ENCODE data around the gene DSCAML1. TPM values are rescaled to one million over a fixed set of nuclear protein-coding genes. Genes with fewer than 3 reads are reported as not detected.

Gene DSCAML1
- total and polyA plus RNA-seq, 10 of the 15 experiments (the other 5 are each of a cell fraction or from before 2014, with no cell fraction given), result 0.03 to 0.18 (median 0.06) TPM; not detected in 1

GRCh38 chr11:117589063-117589462 lies 208.0 kb downstream of the DSCAML1 start:
- FAIRE-seq (no peak), ATAC-seq (no peak), DNase-seq (ENCODE audit: low read depth, low spot score) (no peak)
- no peaks in the 10 kb centered on the region for H4K20me1 ChIP-seq (ENCODE audit: control insufficient read depth, insufficient read depth)
- H3K79me2 ChIP-seq (ENCODE audit: control insufficient read depth, insufficient read depth, low read length), result no peaks in the 10 kb centered on the region
- POLR2A ChIA-PET, result no interaction called here
- intact Hi-C loops (cut with micrococcal nuclease; ENCODE audit: unreplicated experiment), result no loop called here
- no peak overlapping the region for H3K4me3 ChIP-seq
- H3K4me1 ChIP-seq (ENCODE audit: control insufficient read depth, insufficient read depth, low read length), result no peaks in the 10 kb centered on the region
- CTCF ChIA-PET, result interaction anchor here (1.1 to 1.5 kb wide), 3 partner anchors 10 to 162 kb away, joined by 3 to 4 read pairs (median 3); no protein-coding TSS in a partner anchor
- no TSS peak for BruUV-seq (replicated peaks)
- H3K27ac ChIP-seq (ENCODE audit: control insufficient read depth, insufficient read depth), result no peak overlapping the region
- SMC1A ChIA-PET (ENCODE audit: uncharacterized antibody, unreplicated experiment), result interaction anchor here (1.0 kb wide), 1 partner anchor 164 kb away, joined by 3 read pairs; no protein-coding TSS in a partner anchor
- no peaks in the 10 kb centered on the region for H3K36me3 ChIP-seq (ENCODE audit: control insufficient read depth in 2 of 2, insufficient read depth in 2 of 2, low read length in 1 of 2)
- H3K9ac ChIP-seq (ENCODE audit: control insufficient read depth, insufficient read depth, low read length), result no peak overlapping the region
- RAD21 ChIA-PET (ENCODE audit: unreplicated experiment), result no interaction called here
- TF ChIP-seq SREBF1 (IDR thresholded peaks at IDR 0.05; ENCODE audit: low read length), result no peak
- no peak for TF ChIP-seq RAD21 (IDR thresholded peaks at IDR 0.05; ENCODE audit: insufficient read depth, low read depth, low read length)
- no peak for TF ChIP-seq MYC (IDR thresholded peaks at IDR 0.05; ENCODE audit: insufficient read depth, insufficient read length, insufficient replicate concordance, low read length, severe bottlenecking)
- TF ChIP-seq NRF1 (conservative IDR thresholded peaks at IDR 0.05; ENCODE audit: low read depth, low read length), result no peak
- no peak for TF ChIP-seq ZNF274 (IDR thresholded peaks at IDR 0.05; ENCODE audit: insufficient read depth, insufficient read length)
- TF ChIP-seq CTCF (IDR thresholded peaks at IDR 0.05 in 2 of 3, conservative IDR thresholded peaks at IDR 0.05 in 1 of 3; ENCODE audit: control insufficient read depth in 2 of 3, extremely low read depth in 1 of 3, insufficient read depth in 1 of 3, low read depth in 3 of 3, low read length in 3 of 3), result no peak
- no peak for TF ChIP-seq LARP7 (IDR thresholded peaks at IDR 0.05)
- no peak for TF ChIP-seq E2F8 (IDR thresholded peaks at IDR 0.05; ENCODE audit: low read depth, partially characterized antibody)
- no peak for TF ChIP-seq CEBPZ (IDR thresholded peaks at IDR 0.05; ENCODE audit: low read depth, low read length)
- no peaks in the 10 kb centered on the region for H3K9me3 ChIP-seq (replicated peaks; ENCODE audit: control insufficient read depth, insufficient read depth, low read length)
- H3K27me3 ChIP-seq (replicated peaks in 1 of 2; ENCODE audit: control insufficient read depth in 2 of 2, insufficient read depth in 2 of 2, low read length in 1 of 2), result peaks cover 8% of the 10 kb centered on the region in 2 experiments
- 53% methylated on average over 11 of the region's 11 CpGs for WGBS (ENCODE audit: insufficient coverage, insufficient replicate concordance, low lambda C conversion rate, missing lambda C conversion rate)
- in situ Hi-C loops (cut with MboI), result no loop called here
- H2AFZ ChIP-seq (ENCODE audit: control insufficient read depth, low read depth, low read length), result no peak overlapping the region
- H3K4me2 ChIP-seq (ENCODE audit: control insufficient read depth, insufficient read depth), result no peak overlapping the region

Measured in GM12878 (cell line).